ENCODE measurements around the gene ATP6V1C2.

The ATP6V1C2 gene

DNA sequence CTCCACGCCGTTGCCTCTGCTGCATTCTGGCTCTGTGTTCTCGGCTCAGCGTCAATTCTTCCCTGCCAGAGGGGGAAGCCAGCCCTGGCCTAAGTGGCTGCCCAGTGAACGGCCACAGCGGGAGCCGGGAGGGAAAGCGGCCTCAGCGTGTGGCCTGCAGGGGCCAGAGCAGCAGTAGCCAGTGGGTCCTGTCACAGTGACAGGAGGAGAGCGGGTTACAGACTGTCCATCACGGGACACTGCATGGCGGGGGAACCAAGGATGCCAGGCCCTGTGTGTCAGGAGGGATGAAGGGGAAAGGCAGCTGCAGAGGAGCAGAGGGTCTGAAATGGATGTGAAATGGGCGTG, 51.4 kb downstream of the ATP6V1C2 start:
- TF ChIP-seq, protein P1, sequence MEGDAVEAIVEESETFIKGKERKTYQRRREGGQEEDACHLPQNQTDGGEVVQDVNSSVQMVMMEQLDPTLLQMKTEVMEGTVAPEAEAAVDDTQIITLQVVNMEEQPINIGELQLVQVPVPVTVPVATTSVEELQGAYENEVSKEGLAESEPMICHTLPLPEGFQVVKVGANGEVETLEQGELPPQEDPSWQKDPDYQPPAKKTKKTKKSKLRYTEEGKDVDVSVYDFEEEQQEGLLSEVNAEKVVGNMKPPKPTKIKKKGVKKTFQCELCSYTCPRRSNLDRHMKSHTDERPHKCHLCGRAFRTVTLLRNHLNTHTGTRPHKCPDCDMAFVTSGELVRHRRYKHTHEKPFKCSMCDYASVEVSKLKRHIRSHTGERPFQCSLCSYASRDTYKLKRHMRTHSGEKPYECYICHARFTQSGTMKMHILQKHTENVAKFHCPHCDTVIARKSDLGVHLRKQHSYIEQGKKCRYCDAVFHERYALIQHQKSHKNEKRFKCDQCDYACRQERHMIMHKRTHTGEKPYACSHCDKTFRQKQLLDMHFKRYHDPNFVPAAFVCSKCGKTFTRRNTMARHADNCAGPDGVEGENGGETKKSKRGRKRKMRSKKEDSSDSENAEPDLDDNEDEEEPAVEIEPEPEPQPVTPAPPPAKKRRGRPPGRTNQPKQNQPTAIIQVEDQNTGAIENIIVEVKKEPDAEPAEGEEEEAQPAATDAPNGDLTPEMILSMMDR (IDR thresholded peaks at IDR 0.05; ENCODE audit: poor library complexity, severe bottlenecking), result no peak
- Histone ChIP-seq H3K4me1 (ENCODE audit: insufficient read depth, poor library complexity, severe bottlenecking) (peaks cover 11% of the 10 kb centered on the region), H3K27ac (ENCODE audit: poor library complexity, severe bottlenecking) (no peak overlapping the region), H3K36me3 (ENCODE audit: low read depth) (no peaks in the 10 kb centered on the region), H3K4me3 (ENCODE audit: severe bottlenecking) (no peak overlapping the region), H3K9me3 (ENCODE audit: severe bottlenecking) (no peaks in the 10 kb centered on the region), H3K27me3 (ENCODE audit: insufficient read depth, poor library complexity, severe bottlenecking) (no peaks in the 10 kb centered on the region)
- DNase-seq (ENCODE audit: low spot score), result no peak
- ATAC-seq (ENCODE audit: low read depth), result no peak

DNA sequence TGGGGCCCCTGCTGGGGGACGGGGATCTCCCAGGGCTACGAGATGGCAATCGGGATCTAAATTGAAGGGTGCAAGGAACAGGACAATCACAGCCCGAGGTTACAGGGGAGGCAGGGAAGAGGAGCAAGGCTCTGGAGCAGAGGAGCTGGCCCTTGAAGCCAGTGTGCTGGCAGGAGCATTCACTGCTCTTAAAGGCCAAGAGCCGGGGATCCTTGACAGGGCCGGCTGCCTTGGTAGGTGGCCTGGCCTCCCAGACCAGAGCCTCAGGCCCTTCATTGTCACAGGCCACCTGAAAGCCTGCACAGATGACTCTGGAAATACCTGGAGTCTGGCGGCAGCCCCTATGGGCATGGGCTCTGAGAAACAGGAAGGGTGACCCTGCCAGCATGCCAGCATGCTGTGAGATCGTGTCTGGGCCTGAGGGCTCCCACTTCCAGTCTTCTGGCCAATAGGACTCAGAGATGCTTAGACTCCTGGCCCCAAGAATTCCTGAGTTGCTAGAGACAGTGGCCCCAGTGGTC, 52.5 kb downstream of the ATP6V1C2 start:
- no peak overlapping the region for H3K4me3 ChIP-seq (ENCODE audit: severe bottlenecking)
- H3K4me1 ChIP-seq (ENCODE audit: insufficient read depth, poor library complexity, severe bottlenecking), result peaks cover 11% of the 10 kb centered on the region
- peaks cover 9% of the 10 kb centered on the region; the same call in 1 of the 2 replicates for H3K36me3 ChIP-seq (ENCODE audit: low read depth)
- peak; percentile 49 for ATAC-seq (ENCODE audit: low read depth)
- no peaks in the 10 kb centered on the region for H3K9me3 ChIP-seq (ENCODE audit: severe bottlenecking)
- TF ChIP-seq, protein P1 (IDR thresholded peaks at IDR 0.05; ENCODE audit: poor library complexity, severe bottlenecking), result no peak
- DNase-seq (ENCODE audit: low spot score), result no peak
- H3K27me3 ChIP-seq (ENCODE audit: insufficient read depth, poor library complexity, severe bottlenecking), result no peaks in the 10 kb centered on the region
- peak overlapping the region; percentile 41 for H3K27ac ChIP-seq (ENCODE audit: poor library complexity, severe bottlenecking)

DNA sequence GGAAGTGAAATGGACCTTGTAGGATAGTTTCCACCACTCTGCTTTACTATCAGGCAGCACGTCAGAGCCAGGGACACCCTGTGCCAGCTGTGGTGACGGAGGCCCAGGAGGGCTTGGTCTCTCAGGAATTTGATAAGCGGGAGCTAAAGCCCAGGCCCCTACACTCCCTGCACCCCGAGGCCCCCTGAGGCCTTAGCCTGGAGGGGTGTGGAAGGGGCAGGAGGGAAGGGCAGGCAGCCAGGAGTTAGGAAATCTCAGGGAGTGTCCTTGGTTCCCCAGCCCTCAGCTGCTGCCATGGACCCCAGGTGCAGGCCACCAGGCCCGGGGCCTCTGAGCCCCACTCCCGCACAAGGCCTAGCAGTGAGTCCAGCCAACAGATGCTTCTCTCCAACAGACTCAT, 53.0 kb downstream of the ATP6V1C2 start:
- TF ChIP-seq, protein P1 (IDR thresholded peaks at IDR 0.05; ENCODE audit: poor library complexity, severe bottlenecking), result no peak
- H3K27me3 ChIP-seq (ENCODE audit: insufficient read depth, poor library complexity, severe bottlenecking), result no peaks in the 10 kb centered on the region
- H3K27ac ChIP-seq (ENCODE audit: poor library complexity, severe bottlenecking), result peak overlapping the region; percentile 41
- H3K4me1 ChIP-seq (ENCODE audit: insufficient read depth, poor library complexity, severe bottlenecking), result peaks cover 11% of the 10 kb centered on the region
- H3K4me3 ChIP-seq (ENCODE audit: severe bottlenecking), result no peak overlapping the region
- DNase-seq (ENCODE audit: low spot score) (no peak), ATAC-seq (ENCODE audit: low read depth) (peak; percentile 1)
- peaks cover 9% of the 10 kb centered on the region; the same call in 1 of the 2 replicates for H3K36me3 ChIP-seq (ENCODE audit: low read depth)
- no peaks in the 10 kb centered on the region for H3K9me3 ChIP-seq (ENCODE audit: severe bottlenecking)

DNA sequence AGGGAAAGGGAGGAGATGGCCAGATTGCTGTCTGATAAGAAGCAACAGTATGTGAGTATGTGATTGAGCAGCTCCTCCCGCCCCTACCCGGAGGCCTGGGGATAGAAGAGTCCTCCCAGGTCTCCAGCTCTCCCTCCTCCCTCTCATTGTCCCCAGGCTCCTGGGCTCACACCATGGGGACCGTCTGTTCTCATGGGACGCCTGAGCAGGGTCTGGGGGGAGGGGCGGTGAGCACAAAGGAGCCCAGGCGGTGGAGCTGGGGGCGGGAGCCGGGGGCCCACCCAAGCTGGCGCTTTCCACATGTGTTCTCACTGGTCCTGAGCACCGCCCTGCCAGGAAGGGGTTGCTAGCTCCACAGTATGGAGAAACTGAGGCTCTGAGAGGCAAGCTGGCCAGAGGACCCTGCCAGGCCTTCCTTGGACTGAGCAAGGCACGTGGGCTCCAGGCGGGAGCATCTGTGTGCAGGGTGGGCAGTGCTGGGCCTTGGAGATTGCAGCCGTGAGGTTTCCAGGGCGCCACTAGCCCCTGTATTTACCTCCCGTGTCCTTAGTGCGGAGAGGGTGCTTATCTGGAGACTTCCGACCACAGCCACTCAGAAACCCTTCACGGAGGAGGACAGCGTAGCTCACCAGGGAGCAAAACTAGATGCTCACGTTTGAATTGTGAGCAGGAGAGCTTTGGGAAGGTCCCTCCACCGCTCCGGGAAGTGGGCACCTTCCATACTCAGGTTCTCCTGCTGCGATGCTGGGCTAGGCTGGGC, 53.8 kb downstream of the ATP6V1C2 start:
- Histone ChIP-seq H3K36me3 (ENCODE audit: low read depth) (peaks cover 15% of the 10 kb centered on the region), H3K4me3 (ENCODE audit: severe bottlenecking) (no peak overlapping the region), H3K9me3 (ENCODE audit: severe bottlenecking) (no peaks in the 10 kb centered on the region), H3K27ac (ENCODE audit: poor library complexity, severe bottlenecking) (peak overlapping the region; percentile 41), H3K4me1 (ENCODE audit: insufficient read depth, poor library complexity, severe bottlenecking) (peaks cover 11% of the 10 kb centered on the region), H3K27me3 (ENCODE audit: insufficient read depth, poor library complexity, severe bottlenecking) (no peaks in the 10 kb centered on the region)
- ATAC-seq (ENCODE audit: low read depth) (no peak), DNase-seq (ENCODE audit: low spot score) (no peak)
- TF ChIP-seq, protein P1 (IDR thresholded peaks at IDR 0.05; ENCODE audit: poor library complexity, severe bottlenecking), result no peak

DNA sequence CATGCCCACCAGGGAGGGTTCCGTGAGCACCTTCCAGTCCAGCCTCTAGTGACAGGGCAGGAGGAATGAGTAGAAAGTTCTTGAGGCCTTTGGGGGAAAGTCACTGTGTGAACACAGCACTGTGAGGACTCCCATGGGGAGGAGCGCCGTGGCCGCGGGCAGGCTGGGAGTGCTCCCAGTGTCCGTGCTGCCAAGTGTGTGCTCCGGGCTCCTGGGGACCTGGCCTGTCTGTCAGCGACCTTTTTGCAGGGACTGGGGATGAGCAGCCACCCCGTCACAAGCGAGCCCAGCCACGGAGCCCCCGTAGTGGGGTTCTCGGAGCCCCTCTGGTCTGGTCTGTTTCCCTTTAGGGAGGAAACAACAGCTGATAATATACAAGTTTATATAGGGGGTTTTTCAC, 54.4 kb downstream of the ATP6V1C2 start:
- TF ChIP-seq, protein P1 (IDR thresholded peaks at IDR 0.05; ENCODE audit: poor library complexity, severe bottlenecking), result no peak
- H3K4me1 ChIP-seq (ENCODE audit: insufficient read depth, poor library complexity, severe bottlenecking), result peaks cover 11% of the 10 kb centered on the region
- H3K9me3 ChIP-seq (ENCODE audit: severe bottlenecking), result no peaks in the 10 kb centered on the region
- peaks cover 21% of the 10 kb centered on the region for H3K36me3 ChIP-seq (ENCODE audit: low read depth)
- no peak for ATAC-seq (ENCODE audit: low read depth)
- H3K27me3 ChIP-seq (ENCODE audit: insufficient read depth, poor library complexity, severe bottlenecking), result no peaks in the 10 kb centered on the region
- no peak for DNase-seq (ENCODE audit: low spot score)
- H3K27ac ChIP-seq (ENCODE audit: poor library complexity, severe bottlenecking), result no peak overlapping the region
- H3K4me3 ChIP-seq (ENCODE audit: severe bottlenecking), result no peak overlapping the region
